HG03060 (cell line): ENCODE data around the gene SCN1B.
"Not testable (repeated sequence)": the region's sequence is repeated elsewhere in the genome, so short reads cannot be mapped to it uniquely, and the experiment has no call there.

Source experiments
- ATAC-seq: cut with Tn5 transposase; IDR thresholded peaks from one replicate; pipeline ENCODE4 v1.9.1; 2021; ENCODE audit warnings: low read depth, moderate number of reproducible peaks; ENCODE audit not compliant: unreplicated experiment

The SCN1B gene

GRCh38 chr19:35030257-35031071 is at the start of gene SCN1B:
SCN1B (plus strand) TSS chr19:35030470; CDS start chr19:35030821, 351 bp downstream.
- ATAC-seq, result no peak

- ATAC-seq, result no peak
Measured at GRCh38 chr19:34982275-34982674, 48.0 kb upstream of the SCN1B start.

- no peak for ATAC-seq
Measured at GRCh38 chr19:34983786-34984185, 46.5 kb upstream of the SCN1B start.

- ATAC-seq, result no peak
Measured at GRCh38 chr19:34984287-34984686, 46.0 kb upstream of the SCN1B start.

- ATAC-seq, result no peak
Measured at GRCh38 chr19:34985249-34986022, 44.8 kb upstream of the SCN1B start.

- ATAC-seq, result no peak
Measured at GRCh38 chr19:34988119-34988518, 42.2 kb upstream of the SCN1B start.

- ATAC-seq, result no peak
Measured at GRCh38 chr19:34989298-34989697, 41.0 kb upstream of the SCN1B start.

GRCh38 chr19:34990578-34991192 is 39.6 kb upstream of the SCN1B start:
- ATAC-seq, result no peak

- no peak for ATAC-seq
Measured at GRCh38 chr19:34991542-34992333, 38.5 kb upstream of the SCN1B start.

GRCh38 chr19:34992582-34992981 is 37.7 kb upstream of the SCN1B start:
- ATAC-seq, result not testable (repeated sequence)

- ATAC-seq, result no peak
Measured at GRCh38 chr19:34994286-34994642, 36.0 kb upstream of the SCN1B start.

- ATAC-seq, result no peak
Measured at GRCh38 chr19:34994643-34995541, 35.4 kb upstream of the SCN1B start.

GRCh38 chr19:34995551-34995950 is 34.7 kb upstream of the SCN1B start:
- no peak for ATAC-seq

- no peak for ATAC-seq
Measured at GRCh38 chr19:34997071-34997617, 33.1 kb upstream of the SCN1B start.

GRCh38 chr19:34998224-34998623 is 32.0 kb upstream of the SCN1B start:
- not testable (repeated sequence) for ATAC-seq

- ATAC-seq, result no peak
Measured at GRCh38 chr19:34998777-34999497, 31.3 kb upstream of the SCN1B start.

GRCh38 chr19:34999498-35000337 is 30.6 kb upstream of the SCN1B start, which contains the start of gene GRAMD1A:
GRAMD1A (plus strand) TSS chr19:35000323; CDS start chr19:35000479, 156 bp downstream.
- no peak for ATAC-seq

GRCh38 chr19:35000338-35000646 is 30.0 kb upstream of the SCN1B start:
- ATAC-seq, result no peak
